Esophagus mucosa (tissue), 1 donor: Measurements from ENCODE around the gene LRSAM1. TPM values are rescaled to one million over a fixed set of nuclear protein-coding genes. Genes with fewer than 3 reads are reported as not detected.

Source experiments
- ATAC-seq: fragments of 200-7000 bp; cut with Tn5 transposase; one replicate; pipeline ENCODE4 v1.9.1; 2020
- total RNA-seq: library from RNA; stranded (reverse); gene quantifications from one replicate; pipeline ENCODE4 v1.2.4, GENCODE V29; 2023
- donor health status: DM: yes; HTN: yes; CAD: no.

Gene LRSAM1
- total RNA-seq, 1 donor from 2014 or later, result 13.5 TPM

DNA sequence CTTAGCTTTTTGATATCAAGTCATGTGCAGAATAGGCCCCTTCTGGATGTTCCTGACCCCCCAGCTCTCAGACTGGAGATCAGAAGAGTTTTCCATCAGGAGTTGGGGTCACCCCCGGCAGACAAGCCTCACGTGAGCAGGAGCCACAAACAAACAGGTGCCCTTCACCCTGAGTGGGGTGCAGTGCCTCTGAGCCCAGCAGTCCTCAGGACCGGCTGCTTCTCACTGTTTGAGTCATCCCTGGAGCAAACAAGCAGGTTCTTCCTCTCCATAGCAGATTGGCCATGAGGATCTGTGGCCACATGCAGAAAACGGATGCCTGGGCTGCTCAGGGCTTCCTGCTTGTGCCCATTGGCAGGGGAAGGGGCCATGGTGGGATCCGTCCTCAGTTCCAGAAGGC is 47.0 kb downstream of the LRSAM1 start:
- peak; percentile 32 for ATAC-seq

DNA sequence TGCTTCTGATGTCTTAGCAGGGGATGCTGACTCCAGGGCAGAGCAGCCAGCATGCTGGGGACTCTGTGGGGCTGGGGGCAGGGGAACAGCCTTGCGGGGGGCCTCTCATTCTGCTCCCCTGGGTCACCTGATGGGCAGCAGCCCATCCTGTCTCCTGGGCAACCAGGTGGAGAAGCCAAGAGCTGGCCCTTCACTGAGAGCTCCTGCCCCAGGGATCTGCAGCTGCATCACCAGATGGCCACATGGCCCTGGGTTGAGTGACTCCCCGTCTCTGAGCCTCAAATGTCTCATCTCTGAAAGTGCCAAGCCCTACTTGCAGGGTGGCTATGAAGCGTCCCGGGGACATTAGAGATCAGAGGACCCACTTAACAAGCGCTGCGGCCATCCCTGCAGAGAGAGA is 49.1 kb downstream of the LRSAM1 start:
- ATAC-seq, result no peak

DNA sequence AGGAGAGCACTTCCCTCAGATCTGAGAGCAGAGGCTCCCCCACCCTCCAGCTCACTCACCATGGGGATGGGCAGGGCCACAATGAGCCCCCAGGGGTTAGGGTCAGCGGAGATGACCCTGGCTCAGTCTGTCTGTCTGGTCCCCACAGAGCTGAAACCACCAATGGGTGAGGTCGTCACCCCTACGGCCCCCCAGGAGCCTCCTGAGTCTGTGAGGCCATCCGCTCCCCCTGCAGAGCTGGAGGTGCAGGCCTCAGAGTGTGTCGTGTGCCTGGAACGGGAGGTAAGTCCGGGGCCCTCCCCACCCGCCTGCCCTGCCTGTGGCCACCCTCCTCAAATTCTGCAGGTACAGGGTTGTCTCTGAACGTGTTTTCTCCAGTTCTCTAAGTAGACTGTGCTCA is 49.6 kb downstream of the LRSAM1 start:
- ATAC-seq, result no peak

DNA sequence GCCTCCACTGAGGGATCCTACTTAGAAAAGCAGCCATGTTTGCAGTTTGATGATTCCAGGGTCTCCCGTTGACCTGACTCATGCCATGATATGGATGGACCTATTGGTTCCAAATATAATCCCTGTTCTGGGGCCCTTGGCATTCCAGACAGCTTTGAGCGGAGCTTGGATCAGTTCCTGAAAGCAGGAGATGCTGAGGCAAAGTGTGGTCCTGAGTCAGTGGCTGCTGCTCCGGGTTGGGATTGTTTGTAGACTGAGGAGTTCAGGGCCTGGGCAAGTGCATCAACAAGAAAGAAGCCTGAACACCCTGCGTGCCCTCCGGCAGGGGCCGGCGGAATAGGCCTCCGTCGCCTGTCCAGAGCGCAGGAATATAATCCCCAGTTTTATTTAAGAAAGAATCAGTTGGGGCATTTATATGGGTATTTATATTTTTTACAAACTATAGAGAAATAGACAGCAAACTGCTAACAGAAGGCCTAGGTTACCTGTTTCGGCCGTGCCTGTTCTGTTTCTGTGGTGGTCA is 50.6 kb downstream of the LRSAM1 start:
- ATAC-seq, result no peak

DNA sequence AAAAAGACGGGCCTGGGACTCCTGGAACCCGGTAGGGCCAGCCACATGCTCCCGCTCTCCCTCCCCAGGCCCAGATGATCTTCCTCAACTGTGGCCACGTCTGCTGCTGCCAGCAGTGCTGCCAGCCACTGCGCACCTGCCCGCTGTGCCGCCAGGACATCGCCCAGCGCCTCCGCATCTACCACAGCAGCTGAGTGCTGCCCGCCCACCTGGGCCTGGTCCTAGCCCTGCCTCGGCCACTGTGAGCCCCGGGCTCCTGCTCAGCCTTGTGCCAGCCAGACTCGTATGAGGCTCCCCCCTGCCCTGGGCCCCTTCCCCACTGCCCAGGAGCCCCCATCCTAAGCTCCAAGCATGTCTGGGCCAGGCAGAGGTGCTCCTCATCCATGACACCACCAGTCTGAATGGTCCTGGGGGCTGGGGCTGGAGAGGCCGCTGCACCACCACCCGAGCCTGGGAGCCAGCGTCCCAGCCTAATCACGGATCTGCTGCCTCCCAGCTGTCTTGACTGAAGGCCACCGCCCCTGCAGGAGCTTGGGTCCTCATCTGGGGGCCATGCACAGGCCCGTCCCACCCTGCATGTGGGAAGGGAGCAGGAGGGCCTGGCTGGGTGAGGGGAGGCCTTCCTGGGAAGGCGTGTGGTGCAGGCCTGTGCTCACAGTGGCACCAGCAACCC is 51.5 kb downstream of the LRSAM1 start:
- ATAC-seq, result peak; percentile 0

DNA sequence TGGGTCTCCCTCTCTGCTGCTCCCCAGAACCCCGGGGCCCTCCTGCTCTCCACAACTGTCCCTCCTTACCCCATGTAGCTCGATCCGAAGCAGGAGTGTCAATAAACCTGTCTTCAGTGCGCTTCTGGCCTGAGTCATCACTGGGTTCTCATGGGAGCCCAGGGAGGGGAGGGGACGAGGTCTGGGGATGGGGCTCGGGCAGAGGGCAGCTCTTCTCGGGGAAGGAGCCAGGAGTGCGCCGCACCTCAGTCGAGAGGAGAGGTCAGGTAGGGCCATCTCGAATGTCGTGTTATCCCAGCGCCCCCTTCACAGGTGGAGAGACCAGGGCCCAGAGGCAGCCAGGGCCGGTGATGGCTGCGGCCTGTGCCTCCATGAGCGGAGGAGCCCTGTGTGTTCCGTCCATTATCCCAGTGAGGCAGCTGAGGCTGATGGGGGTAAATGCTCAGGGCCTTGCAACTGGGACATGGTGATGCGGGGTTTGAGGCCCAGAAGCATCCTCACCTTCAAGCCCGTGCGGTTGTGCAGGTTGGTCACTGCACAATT is 52.1 kb downstream of the LRSAM1 start:
- ATAC-seq, result peak; percentile 1

DNA sequence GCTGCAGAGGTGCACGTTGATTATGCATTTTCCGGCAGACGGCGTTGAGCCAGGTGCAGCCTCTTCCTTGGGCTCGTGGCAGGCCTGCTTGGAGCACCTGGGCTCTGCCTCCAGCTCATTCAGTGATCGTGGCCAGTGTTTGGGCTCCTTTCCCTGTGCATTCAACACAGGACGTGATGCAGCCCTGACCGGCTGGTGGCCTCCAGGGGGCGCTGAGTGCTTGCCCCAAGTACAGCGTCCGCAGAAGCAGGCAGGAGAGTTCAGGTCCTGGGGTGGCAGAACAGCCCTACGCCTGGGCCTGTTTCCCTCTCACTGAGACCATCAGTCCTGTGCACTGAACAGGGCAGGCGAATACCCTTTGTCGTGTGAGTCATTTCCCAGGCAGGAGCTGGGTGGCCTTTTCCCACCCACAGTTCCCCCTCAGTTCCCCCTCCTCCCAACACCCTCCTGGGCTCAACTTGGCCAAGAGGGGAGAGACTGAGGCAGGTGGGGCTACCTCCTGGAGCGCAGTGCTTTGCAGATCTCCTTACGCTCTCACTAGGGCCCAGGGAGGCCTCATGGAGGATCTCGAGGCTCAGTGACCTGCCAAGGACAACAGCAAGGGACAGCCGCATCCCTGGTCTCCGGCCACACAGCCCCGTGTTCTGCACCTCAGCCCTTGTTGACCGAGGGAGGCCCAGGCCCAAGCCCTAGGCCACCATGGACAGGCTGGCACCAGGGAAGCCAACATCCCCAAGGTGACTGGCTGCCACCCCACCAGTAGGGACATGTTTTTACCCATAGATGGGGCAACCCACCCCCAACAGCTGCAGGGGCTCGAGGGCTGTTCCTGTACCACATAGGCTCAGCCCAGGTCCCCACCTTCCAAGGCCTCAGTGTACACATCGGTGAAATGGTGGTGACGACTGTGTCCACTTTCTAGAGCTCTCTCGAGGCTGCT is 52.9 kb downstream of the LRSAM1 start:
- peak; percentile 55 for ATAC-seq

DNA sequence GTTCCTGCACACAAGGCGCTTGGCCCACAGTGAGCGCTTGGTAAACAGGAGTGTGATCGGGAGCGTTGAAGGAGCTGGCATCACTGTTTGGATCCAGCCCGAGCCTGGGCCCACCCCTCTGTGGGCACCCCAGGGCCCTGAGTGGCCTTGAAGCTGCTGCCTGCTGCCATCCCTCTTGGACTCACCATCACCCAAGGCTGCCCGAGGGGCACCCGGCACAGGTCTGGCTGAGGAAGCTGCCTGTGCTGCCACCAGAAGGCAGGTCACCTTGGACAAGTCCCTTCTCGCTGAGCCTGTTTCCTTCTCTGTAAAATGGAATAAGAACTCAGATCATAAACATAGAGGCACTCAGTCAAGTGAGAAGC is 53.6 kb downstream of the LRSAM1 start:
- ATAC-seq, result no peak

DNA sequence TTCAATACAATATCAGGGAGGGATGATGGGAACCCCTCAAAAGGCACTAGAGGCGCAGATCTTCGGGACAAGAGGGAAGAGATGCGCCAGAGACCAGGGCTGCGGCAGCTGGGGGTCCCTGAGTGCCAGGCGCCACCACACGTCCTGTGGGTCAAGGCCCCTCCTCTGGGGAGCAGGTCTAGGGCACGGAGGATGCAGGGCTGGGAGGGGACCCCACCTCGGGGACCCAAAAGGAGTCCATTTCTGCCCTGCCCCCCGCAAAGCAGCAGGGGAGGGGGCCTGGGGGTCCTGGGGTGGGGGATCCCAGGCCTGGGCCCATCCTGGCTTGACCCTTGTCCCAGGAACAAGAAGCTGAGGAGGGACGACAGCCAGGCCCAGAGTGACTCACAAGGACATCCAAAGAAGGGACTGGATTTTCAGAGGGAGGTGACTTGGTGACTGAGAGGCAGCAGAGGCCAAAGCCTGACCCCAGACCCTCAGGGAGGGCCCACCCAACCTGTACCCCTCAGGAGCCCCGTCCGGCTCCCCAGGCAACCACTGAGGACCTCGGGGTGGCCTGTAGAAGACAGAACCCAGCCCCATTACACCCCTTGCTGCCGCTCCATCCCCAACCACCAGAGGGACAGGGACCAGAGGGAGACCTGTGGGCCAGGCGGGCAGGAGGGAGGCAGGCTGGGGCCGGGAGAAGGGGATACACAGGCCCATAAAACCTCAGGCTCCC is 54.2 kb downstream of the LRSAM1 start:
- ATAC-seq, result peak; percentile 17

DNA sequence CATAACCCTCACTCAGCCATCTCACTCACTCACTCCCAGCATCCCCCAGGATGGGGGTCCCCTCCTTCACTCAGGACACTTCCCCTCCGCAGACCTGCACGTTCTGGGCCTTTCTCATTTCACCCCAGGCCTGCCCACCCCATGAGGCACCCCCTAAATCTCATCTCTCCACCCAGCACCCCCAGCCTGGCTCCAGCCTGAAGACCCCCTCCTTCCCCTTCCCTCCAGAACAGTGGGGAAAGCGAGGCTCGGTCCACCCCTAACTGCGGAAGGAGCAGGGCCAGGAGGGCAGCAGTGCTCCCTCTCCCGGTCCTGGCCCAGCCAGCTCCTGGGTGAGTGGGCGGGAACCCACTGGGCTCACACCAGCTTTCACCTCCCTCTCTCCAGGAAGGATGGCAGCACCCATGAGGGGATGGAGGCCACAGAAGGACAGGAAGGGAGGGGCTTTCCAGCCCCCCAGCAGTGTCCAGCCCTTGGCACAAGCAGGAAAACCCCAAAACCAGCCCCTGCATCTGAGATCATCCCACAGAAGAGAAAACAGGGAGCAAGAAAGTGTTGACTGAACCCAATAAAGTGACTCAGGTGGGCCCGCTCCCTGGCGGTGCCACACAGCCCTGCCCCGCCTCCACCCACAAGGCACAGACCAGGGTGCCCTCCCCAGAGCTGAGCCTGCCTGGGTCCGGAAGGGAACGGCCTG is 55.0 kb downstream of the LRSAM1 start:
- peak; percentile 2 for ATAC-seq

DNA sequence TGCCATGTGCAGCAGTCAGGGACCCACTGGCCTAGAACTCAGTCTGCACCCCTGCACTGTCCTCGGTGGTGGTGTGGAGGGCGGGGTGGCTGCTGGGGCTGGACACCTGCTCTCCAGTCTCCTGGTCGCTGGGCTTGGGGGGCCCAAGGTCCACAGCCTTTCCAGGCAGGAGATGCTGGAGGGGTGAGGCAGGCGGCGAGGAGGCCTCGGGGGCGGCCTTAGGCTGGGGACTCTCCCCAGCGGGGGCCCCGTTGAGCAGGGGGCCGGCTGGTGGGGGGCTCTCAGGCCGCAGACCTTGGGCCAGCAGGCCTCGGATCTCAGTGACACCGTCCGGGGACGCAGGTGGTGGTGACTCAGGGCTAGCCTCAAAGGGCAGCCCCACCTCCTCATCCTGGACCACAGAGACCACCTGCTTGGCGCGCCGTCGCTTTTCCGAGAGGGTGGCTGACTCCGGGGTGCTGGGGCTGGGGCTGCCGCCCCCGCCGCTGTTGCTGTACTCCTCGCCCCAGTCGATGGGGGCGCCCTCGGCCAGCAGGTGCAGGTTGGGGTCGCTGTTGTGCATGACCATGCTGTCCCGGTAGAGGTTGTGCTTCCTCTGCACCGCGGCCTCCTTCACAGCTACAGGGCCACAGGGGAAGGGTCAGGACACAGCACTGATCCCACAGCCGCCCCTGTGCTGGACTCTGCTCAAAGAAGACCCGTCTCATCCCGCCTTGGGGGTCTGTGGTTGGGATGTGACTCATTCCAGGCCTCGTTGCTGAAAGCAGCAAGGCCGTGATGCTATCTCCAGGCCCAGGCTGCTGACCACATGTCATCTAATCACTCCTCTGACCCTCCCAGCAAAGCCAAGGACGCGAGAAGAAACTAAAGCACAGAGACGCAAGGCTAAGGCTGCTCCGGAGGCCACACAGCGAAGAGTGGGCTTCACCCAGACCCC is 55.8 kb downstream of the LRSAM1 start:
- ATAC-seq, result peak; percentile 0

DNA sequence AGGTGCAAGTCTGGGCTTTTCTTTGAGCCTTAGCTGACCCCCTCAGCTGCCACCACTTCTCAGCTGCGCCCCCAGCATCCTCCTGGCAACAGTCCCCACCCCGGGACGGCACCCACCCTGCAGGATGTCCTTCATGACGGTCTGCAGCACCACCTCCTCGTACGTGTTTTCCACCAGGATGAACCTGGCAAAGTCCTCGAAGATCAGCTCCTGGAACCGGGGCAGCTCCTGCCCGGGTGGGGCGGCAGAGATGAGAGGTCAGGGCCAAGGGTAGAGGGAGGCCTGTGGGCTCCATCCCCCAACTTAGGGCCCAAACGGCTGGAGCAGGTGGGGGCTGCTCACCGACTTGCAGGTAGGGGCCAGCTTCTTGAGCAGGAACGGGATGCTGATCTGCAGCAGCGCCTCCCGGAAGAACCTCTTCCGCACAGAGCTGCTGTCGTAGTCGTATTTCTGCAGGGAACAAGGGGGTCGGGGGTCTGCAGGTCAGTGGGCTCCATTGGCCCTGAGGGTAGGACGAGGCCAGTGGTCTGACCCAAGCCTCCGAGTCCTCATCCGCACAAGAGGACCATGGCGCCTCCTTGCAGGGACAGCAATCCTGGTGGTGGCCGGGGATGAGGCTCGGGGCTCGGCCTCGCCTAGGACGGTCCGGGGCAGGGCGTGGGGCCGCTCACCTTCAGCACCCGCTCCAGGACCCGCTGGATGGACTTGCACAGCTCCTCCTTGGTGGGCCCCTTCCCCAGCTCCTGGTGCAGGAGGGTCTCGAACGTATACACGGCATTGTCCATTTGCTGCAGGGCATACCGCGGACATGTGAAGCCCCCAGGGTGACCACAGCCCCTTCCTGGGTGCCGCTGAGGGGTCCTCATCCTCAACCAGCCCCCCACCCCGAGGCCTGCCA is 56.7 kb downstream of the LRSAM1 start:
- ATAC-seq, result no peak

DNA sequence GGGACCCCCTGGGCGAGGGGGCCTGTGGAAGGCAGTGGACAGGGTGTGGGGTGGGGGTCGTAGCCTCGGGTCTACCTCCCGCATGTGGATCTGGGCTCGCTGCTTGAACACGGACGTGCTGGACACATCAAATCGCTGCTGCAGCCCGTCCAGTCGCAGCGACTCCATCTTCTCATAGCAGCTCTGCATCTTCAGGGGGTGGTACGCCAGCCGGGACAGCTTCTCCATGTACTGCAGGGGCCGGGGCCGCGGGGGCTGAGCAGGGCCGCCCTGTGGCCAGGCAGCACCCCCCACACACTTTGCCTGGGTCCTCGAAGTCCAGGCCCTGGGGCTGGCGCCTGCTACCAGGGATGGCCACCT is 57.6 kb downstream of the LRSAM1 start:
- peak; percentile 1 for ATAC-seq

DNA sequence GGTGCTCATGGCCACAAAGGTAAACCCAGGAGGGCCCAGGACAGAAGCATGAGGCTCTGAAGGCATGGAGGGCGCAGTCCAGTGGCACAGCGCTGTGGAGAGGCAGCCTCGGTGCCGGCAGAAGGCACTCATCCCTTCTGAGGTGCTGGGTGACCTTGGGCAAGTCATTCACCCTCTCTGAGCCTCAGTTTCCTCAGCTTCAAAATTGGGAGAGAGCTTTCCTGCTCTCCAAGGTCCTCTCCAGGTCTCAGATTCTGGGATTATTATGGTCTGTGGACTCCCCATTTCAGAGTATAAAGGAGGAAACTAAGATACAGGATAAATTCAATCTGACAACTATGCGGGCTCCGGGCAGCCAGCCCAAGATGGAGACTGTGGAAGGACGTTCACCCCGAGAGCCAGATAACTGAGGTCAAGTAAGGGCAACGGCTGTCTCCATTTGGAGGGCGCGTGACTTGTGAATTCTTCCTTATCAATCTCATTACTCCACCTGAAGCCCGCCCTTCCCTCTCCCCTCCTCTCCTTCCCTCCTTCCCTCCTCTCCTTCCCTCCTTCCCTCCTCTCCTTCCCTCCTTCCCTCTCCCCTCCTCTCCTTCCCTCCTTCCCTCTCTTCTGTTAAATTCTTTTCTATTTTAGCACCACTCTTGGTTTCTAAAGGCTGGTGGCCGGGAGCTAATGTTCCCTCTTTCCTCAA is 58.1 kb downstream of the LRSAM1 start:
- peak; percentile 3 for ATAC-seq

DNA sequence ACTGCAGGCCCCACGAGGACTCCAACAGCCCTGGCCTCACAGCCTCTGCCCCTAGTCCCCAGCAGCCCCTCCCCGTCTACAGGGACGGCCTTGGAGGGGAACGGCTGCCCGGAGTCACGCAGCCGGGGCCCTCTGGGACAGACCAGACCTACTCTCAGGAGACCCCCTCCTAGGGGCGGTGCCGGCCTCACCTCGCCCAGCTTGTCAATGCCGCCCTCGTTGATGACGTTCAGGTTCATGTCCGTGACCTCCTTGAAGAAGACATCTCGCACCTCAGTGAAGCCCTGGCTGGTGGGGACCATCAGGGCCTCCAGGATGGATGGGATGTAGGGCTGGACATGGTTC is 58.6 kb downstream of the LRSAM1 start:
- no peak for ATAC-seq

DNA sequence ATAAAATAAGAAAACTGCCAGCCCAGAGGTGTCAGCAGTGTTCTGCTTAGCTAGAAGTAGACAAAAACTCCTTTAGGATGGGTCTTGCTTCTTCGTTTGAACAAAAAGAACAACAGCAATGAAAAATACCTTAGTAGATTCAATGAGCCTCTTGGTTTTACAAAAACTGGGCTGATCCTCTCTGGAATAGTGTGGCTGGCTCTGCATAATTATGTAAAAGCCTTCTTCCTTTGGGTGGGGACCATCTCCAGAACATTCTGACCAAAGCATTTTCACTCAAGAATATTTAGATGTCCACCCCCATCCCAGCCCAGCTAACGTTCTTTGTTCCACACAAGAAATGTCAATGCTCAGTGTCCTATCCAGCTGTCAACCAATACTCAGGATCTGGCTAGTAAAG is 63.2 kb downstream of the LRSAM1 start:
- no peak for ATAC-seq

DNA sequence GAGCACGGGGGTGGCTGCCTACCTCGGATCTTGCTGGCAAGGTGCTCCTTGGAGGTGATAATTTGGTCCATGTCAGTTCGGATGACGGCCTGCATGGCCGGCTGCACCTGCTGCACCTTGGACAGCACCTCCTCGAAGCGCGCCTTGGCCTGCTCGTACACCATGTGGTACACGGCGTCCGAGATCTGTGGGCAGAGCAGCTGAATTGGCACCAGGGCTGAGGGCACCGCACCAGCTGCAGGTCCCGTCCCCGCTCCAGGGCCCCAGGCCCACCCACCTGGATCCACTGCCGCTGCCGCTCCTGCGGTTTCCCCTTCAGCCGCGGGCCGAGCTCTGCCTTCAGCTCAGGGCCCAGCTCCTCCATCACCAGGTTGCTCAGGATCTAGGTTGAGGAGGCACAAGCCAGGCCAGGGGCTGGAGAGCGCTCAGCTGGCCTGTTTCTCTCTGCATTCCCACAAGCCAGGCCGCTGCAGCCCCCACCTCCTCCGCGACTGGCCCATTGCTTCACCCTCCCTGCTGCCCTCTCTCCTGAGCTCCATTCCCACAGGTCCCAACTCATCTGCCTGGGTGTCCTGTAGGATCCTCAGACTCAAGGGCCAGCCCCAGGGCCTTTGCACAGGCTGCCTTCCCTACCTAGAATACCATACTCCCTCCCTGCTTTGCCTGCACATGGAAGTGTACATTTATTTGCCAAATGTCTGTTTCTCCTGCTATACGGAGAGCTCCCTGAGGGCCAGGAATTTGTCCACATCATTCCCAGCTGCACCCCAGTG is 65.7 kb downstream of the LRSAM1 start:
- ATAC-seq, result peak; percentile 17

DNA sequence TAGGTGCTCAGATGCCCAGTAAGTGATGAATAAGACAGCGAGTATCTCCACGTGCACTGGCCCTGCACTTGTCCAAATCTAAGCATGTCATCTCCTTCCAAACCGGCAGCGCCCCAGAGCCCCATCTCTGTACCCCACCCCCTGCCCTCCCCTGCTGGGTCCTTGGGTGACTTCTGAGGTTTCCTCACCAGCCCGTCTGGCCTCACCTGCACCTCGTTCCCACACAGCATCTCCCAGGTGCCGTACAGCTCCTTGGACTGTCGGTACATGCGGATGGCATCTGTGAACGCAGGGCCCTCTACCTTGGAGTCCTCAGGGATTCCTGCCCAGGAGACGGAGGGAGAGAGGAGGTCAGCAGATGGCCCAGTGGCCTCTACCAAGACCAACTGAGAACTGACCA is 66.3 kb downstream of the LRSAM1 start:
- no peak for ATAC-seq
